GM10266 (cell line): ENCODE measurements around the gene SUCLG2.

Experiments
- DNase-seq: peaks from one replicate; pipeline ENCODE4 v3.0.0; 2012; ENCODE audit errors: extremely low spot score
- CTCF ChIP-seq: IDR thresholded peaks from 2 replicates; pipeline ENCODE4 v1.5.1; 2012; ENCODE audit warnings: mild to moderate bottlenecking, low read depth; ENCODE audit not compliant: control insufficient read depth, insufficient read depth; ENCODE audit errors: missing control alignments

SUCLG2 gene

DNA sequence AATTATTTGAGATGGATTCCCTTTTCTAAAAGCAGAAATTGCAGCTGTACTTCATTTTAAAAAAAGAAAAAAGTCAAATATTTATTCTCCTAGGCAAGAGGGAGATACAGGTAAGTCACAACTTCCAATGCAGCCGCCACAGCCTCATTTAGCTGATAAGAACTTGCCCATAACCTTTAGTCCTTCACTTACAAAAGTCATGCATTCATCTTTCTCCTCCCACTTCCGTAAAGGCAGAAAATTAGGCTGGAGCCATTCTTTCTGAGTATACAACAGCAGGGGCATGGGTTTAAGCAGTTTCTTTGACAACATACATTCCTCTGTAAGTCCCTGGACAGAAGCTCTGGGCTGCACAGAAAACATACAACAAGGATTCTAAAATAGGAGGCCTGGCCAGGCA lies 4.3 kb downstream of the SUCLG2 start:
- TF ChIP-seq CTCF, result no peak
- no peak for DNase-seq

- DNase-seq, result no peak
- TF ChIP-seq CTCF, result no peak
These were observed 4.7 kb downstream of the SUCLG2 start for GRCh38 chr3:67649681-67650080.

DNA sequence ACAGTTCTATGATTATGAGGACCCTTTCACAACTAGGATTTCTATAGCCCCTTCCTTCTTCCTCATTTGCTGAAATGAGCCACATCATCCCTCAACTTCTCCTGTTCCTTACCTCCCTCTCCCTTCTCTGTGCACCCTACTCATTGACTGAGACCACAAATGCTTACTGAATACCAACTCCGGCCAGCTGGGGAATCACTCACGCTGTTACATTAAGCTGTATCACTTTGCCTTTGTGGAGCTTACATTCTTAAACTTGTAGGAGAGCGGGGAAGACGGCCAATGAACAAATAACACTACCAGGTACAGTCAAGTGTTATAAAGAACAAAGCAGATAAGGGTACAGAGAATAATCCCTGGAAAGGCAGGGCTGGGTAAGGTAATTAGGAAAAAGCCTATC lies 5.7 kb downstream of the SUCLG2 start:
- no peak for TF ChIP-seq CTCF
- DNase-seq, result no peak

DNA sequence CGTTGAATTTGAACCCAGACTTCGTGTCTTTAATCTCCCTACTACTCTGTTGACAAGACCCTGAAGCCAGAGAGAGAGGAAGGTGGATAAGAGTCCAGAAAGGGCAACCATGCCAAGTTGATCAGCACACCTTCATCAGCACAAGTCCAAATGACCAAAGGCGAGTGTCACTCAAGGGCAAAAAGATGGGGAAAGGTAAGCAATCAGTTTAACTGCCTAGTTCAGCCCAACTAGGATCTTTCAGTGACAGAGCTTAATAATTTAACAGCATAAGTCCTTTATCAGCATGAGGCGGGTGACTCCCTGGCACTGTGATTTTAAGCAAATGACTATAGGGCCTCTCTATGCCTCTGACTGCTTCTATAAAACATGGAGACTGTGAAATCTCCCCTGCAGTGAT lies 6.2 kb downstream of the SUCLG2 start:
- no peak for TF ChIP-seq CTCF
- DNase-seq, result no peak

GRCh38 chr3:67647390-67647878 lies 7.0 kb downstream of the SUCLG2 start:
- no peak for DNase-seq
- TF ChIP-seq CTCF, result no peak

GRCh38 chr3:67646586-67647234 lies 7.7 kb downstream of the SUCLG2 start:
- no peak for DNase-seq
- TF ChIP-seq CTCF, result no peak

GRCh38 chr3:67644827-67645226 lies 9.6 kb downstream of the SUCLG2 start:
- DNase-seq, result no peak
- TF ChIP-seq CTCF, result no peak
